Thyroid gland (tissue), 4 donors: Measurements from ENCODE around the gene PKIB. TPM values are rescaled to one million over a fixed set of nuclear protein-coding genes. Genes with fewer than 3 reads are reported as not detected.

ENCODE experiments used
- DNase-seq, 2 donors: peaks; one replicate each; pipeline ENCODE4 v3.0.0-alpha.2; 2019
- H3K27ac ChIP-seq, 3 donors: fragments of 200-600 bp; sonication (generic); 1 replicate in 2 of 3; 2 replicates in 1 of 3; pipeline ENCODE4 v1.5.1; 2016 to 2019; ENCODE audit warnings: mild to moderate bottlenecking in 1 of 3, moderate library complexity in 1 of 3
- H3K27me3 ChIP-seq: fragments of 200-600 bp; sonication (generic); one replicate; pipeline ENCODE4 v1.5.1; 2019
- H3K36me3 ChIP-seq, 2 donors: fragments of 200-600 bp; sonication (generic); one replicate each; pipeline ENCODE4 v1.5.1; 2016 to 2019
- H3K4me1 ChIP-seq, 2 donors: fragments of 200-600 bp; sonication (generic); one replicate each; pipeline ENCODE4 v1.5.1; 2017 to 2019
- H3K4me3 ChIP-seq, 3 donors: fragments of 200-600 bp; sonication (generic); replicated peaks in 1 of 3; 1 replicate in 2 of 3; 2 replicates in 1 of 3; pipeline ENCODE4 v1.5.1; 2016; ENCODE audit warnings: mild to moderate bottlenecking in 1 of 3
- H3K9me3 ChIP-seq: fragments of 200-600 bp; sonication (generic); one replicate; pipeline ENCODE4 v1.5.1; 2017
- POLR2A ChIP-seq, 2 donors: fragments of 450-650 bp; IDR thresholded peaks; one replicate each; pipeline ENCODE4 v1.6.1; 2017; ENCODE audit warnings: antibody characterized with exemption in 2 of 2, mild to moderate bottlenecking in 2 of 2, moderate library complexity in 1 of 2
- WGBS, 2 donors: methylation state at CpG; one replicate each; pipeline ENCODE4 v1.1.5; 2017; 5-methylcytosine and 5-hydroxymethylcytosine counted together
- intact Hi-C: fragments of 100-400 bp; cut with DNase I; formaldehyde crosslinking; loops from one replicate; pipeline ENCODE4 v1.15.1; 2023
- small RNA-seq: library from RNA; depleted of rRNA; stranded (forward); fragments of <200 nt; gene quantifications from one replicate; pipeline ENCODE3, GENCODE V24; 2016
- total RNA-seq, 4 donors: library from RNA; depleted of rRNA; stranded (reverse); fragments of >200 nt; gene quantifications; one replicate each; pipeline ENCODE4 v1.2.3, GENCODE V29; 2016
- TF ChIP-seq, protein P1 (sequence below), 6 experiments: fragments of 200-600 bp in 3 of 6; fragments of 450-650 bp in 3 of 6; sonication (generic) in 3 of 6; IDR thresholded peaks; one replicate each; pipeline ENCODE4 v1.5.1; 2016 to 2019; ENCODE audit warnings: antibody characterized with exemption in 6 of 6, mild to moderate bottlenecking in 2 of 6, inconsistent platforms in 1 of 6, moderate library complexity in 1 of 6

PKIB gene
- total RNA-seq, 4 donors from 2014 or later, result 0.83 to 3.0 (median 1.5) TPM

- DNase-seq, result no peak
- intact Hi-C loops, result no loop called here
- Histone ChIP-seq H3K4me3 (no peak overlapping the region), H3K27me3 (no peaks in the 10 kb centered on the region), H3K9me3 (no peaks in the 10 kb centered on the region), H3K27ac (no peak overlapping the region), H3K4me1 (no peaks in the 10 kb centered on the region), H3K36me3 (no peaks in the 10 kb centered on the region)
- no peak for TF ChIP-seq POLR2A (IDR thresholded peaks at IDR 0.05)
- TF ChIP-seq, protein P1, sequence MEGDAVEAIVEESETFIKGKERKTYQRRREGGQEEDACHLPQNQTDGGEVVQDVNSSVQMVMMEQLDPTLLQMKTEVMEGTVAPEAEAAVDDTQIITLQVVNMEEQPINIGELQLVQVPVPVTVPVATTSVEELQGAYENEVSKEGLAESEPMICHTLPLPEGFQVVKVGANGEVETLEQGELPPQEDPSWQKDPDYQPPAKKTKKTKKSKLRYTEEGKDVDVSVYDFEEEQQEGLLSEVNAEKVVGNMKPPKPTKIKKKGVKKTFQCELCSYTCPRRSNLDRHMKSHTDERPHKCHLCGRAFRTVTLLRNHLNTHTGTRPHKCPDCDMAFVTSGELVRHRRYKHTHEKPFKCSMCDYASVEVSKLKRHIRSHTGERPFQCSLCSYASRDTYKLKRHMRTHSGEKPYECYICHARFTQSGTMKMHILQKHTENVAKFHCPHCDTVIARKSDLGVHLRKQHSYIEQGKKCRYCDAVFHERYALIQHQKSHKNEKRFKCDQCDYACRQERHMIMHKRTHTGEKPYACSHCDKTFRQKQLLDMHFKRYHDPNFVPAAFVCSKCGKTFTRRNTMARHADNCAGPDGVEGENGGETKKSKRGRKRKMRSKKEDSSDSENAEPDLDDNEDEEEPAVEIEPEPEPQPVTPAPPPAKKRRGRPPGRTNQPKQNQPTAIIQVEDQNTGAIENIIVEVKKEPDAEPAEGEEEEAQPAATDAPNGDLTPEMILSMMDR (IDR thresholded peaks at IDR 0.05), result no peak
- WGBS, 2 donors, result 92% methylated on average over 3 of the region's 3 CpGs
Observed at GRCh38 chr6:122772724-122773415, 162.7 kb downstream of the PKIB start.

Small RNA genes lying within 50 kb of the gene (small RNA-seq; reads per million reads assigned to genes)
- gene RN7SL564P, result not detected

Other genes with a start within 250 kb of the PKIB start
- 10 to 100 TPM; 14.0 to 28.8 (median 20.1) TPM for gene HSF2, start 210.8 kb upstream of the PKIB start, total RNA-seq
- gene SERINC1, start 138.6 kb upstream of the PKIB start, total RNA-seq, result 100 to 1,000 TPM; 241 to 365 (median 292) TPM
- gene FABP7, start 169.3 kb downstream of the PKIB start, total RNA-seq, result not detected
- gene SMPDL3A, start 178.9 kb downstream of the PKIB start, total RNA-seq, result 10 to 100 TPM; 12.6 to 23.8 (median 14.4) TPM